COR-L47 (cell line): ENCODE measurements around the gene MGME1.

ENCODE experiments used
- DNase-seq: peaks from one replicate; lab custom pipeline; 2025; lab: John Stamatoyannopoulos, UW

The MGME1 gene

DNA sequence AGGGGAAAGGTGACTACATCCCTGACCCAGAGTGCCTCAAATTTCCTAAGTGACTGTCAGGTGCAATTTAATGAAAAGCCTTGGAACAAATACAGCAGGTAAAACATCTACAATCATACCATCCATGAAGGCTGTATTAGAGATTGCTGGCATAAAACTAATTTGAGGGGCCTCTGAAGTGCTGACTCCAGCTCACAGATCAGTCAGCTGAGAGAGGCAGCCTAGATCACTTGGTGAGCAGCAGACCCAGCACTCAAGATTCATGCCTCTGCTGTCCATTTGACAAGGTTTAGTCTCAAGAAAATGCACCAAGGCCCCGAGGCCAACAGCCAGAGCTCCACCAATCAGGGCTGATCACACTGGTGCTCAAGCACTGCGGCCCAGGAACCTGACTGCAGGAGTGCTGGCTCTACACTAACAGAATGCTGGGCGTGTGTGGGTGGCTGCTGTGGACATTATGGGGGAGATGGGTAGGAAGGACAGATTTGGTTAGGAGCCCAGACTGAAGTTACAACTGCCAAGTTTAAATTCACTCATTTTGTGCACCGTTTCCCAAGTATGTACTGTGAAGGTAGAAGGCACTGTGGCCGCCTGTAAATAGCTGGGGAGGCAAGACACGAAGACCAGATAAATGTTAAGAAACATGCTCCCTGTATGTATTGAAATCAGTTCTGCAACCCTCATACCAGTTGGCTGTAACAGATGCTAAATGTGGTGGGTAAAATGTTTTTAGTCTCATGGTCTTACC, 28.4 kb upstream of the MGME1 start:
- no peak for DNase-seq

DNA sequence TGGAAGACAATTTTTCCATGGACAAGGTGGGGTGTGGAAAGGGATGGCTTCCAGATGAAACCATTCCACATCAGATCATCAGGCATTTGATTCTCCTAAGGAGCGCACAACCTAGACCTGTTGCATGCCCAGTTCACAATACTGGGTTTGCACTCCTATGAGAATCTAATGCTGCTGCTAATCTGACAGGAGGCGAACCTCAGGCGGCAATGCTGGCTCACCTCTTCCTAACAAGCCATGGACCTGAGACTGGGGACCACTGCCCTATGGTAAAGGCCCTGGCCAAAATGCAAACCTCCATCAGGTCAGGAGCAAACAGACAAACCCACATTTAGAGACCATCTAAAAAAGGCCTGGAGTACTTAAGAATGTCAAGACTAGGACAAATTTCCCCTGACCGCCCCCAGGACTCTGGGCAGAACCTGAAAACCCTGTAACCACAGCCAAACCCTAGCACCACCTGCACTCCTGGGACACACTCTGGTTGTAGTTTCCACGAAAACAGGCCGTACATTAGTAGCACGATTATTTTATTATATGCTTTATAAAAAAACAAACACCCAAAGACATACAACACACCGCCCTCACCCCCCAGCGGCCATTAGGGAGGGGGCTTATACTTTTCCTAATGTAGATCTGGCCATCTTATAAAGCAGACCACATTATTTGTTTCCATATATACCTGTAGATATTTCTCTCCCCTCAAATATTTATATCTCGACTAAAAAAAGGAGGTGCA, 27.6 kb upstream of the MGME1 start:
- DNase-seq = no peak

- DNase-seq = no peak
These were observed 27.0 kb upstream of the MGME1 start for GRCh38 chr20:17941826-17942196.

- no peak for DNase-seq
These were observed 25.5 kb upstream of the MGME1 start for GRCh38 chr20:17943343-17943742.

DNA sequence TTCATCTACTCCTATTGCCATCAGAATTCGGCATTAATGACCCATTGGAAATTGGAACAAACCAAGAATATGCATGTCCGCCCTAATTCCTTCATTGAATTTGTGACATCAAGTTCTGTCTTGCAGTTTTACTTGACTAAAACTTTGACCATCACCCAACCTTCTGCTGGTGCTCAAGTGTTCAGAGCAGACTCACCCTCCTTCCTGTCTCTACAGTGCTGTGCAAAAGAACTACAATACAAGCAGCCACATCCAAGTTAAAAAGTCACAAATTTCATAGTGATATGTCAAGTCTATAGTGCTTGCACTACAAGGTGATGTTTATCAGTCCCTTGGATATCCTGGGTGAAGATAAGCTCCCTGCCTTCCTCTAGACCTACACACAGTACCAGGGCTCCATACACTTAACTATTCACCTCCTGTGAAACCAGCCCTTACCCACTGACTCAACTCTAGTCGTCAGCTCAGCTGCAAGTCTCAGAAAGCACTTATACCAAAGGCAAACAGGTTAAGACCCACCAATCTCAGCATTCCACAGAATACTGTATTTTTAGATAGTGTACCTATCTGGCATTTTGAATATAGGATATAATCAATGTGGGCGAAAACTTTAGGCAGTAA, 23.9 kb upstream of the MGME1 start:
- DNase-seq = no peak

DNA sequence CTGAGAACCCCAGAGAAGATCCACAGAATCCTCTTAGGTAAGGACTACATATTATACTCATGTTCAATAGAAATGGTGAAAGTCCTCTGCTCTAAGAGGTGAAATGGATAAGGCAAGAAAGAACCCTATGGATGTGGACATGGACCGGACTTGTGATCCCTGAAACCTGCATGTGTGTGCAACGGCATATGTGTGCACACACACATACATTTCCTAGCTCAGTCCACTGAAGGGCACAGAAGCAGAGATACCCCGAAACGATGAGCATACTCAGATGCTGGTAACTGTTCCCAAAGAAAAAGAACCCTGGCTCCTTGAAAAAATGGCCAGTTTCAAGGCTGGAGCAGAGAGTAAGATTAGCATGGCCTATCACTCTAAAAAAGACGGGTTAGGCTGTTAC, 22.8 kb upstream of the MGME1 start:
- no peak for DNase-seq

DNA sequence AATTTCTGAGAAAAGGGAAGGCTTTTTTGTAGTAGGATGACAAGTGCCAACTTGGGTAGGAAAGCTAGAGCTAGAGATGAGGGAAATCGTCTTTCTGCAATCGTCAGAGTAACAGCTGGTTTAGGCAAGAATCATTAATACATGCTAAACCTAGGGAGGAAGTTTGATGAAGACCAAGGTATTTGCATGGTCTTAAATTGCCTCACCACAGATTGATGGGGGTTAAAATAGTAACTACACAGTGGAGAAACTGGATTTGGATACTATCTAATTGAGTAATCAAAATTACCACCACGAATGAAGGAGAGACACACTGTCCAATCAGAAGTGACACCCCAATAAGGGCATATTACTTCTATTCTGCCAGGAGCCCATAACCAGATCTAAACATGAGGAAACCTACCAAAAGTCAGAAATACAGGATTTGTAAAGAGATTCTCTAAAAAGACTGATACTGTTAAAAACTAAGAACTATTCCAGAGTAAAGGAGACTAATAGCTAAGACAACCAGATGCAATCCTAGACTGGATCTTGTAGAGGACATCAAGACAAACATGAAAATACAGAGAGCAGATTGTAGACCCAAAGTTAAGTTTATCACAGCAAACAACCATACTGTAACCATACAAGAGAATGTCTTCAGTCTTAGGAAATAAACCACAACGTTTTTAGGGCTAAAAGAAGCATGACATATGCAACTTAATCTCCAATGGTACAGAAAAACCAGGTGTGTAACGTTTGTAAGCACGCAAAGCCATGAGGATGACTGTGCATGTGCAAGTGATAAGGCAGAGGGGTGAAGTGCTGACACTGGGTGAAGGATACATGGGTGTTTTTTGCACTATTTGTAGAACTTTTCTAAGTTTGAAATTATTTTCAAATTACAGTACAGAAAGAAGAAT, 22.0 kb upstream of the MGME1 start:
- no peak for DNase-seq

DNA sequence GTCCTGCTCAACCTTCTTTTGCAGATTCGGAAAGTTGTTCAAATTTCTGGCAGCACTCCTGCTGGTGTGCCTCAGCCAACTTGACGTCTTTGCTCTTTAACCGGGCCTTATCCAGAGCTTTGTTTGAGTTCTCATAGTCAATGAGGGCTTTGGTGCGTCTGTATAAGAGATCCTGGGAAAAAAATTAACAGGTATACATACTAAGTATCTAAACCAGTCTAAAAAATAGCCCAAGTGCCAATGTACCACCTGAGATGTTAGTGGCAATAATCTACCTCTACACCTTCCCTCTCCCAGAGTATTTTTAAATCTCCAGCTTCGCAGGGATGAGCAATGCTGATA, 21.4 kb upstream of the MGME1 start:
- DNase-seq = no peak

DNA sequence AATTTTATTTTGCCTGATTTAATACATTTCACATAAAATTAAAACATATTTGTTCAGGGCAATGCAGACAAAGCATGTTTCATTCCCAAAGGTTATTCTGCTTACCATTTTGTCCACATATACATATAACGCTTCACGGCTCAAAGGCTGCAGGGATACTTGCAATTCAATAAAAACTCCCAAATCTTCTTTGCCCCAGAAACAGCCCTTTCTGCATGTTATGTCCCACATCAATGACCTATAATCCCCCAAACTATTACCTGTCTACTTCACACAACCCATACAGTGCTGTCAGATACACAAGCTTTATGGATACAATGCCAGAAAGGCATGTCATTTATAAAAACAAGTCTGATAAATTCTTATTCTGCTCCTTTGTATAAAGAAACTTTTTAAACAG, 20.4 kb upstream of the MGME1 start:
- DNase-seq = no peak

DNA sequence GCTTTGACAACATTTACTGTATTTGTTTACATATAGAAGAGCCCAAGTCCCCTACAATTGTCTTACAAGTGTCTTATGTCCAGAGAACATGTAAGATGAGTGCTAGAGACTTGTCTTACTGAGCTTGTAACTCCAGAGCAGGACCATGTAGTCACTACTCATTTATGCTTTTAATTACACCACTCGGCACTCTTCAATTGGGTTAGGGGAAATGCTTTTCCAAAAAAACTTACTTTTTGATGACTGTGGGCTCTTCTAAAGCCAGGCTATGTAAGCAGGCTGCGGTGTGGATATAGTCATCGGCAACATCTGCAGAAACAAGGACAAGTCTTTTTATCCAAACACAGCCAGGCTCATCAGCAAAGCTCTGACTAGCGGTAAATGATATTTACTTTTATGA, 18.9 kb upstream of the MGME1 start:
- no peak for DNase-seq

DNA sequence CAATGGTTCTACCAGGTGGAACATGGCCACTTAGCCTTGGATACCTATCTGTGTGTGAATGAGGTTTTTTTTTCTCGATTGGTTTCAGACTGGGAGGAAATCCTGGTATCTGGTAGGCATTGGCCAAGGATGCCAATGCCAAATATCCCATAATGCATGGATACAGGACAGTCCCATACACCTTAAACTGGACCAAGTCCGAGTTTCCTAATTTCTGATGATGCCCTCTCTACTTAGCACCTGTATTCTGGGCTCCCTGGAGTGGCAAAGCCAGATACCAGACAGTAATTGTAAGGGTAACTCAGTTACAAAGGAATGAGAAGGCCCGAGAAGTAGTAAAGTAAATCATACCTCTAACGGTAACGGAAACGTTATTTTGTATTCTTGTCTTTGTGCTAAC, 18.1 kb upstream of the MGME1 start:
- DNase-seq = no peak

- DNase-seq = no peak
These were observed 17.5 kb upstream of the MGME1 start for GRCh38 chr20:17951323-17951722.

DNA sequence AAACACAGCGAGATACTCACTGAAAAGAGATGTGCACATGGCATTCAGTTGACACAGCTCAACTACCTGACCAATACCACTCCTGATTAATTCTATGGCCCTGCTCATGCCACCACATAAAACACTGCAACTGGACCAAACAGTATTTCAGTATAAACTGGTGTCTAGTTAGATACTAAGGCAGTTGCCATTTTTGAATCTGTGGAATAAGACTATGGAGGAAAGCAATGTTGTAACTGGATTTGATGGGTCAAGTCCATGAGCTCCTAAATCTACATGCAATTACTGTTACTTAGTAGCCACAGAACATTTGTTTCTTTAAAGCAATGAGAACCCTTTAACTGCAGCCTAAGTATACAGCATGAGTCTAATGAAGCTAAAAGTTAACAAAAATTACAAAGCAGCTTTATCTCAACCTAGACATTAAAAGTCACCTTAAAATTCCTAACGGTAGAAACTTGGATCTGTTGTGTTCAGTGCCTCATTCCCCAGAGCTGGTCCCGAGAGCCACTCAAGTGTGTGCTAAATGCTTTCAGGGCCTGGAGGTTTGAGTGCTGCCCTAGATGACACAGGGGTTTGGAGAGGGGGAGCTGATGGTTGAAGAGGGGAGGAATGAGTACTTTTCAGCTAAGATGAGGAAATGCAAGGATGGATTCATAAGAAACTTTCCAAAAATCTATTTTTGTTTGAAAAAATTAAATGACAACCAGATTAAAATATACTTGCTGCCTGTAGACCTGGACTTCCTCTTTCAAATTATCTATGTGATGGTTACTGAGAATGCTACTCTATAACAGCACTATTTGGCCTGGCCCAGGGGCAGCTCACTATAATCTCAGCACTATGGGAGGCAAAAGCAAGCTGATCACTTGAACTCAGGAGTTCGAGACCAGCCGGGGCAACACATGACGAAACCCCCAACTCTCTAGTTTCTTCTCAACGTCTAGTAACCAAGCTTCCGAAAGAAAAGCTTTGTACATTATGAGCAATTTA, 15.8 kb upstream of the MGME1 start:
- DNase-seq = no peak

DNA sequence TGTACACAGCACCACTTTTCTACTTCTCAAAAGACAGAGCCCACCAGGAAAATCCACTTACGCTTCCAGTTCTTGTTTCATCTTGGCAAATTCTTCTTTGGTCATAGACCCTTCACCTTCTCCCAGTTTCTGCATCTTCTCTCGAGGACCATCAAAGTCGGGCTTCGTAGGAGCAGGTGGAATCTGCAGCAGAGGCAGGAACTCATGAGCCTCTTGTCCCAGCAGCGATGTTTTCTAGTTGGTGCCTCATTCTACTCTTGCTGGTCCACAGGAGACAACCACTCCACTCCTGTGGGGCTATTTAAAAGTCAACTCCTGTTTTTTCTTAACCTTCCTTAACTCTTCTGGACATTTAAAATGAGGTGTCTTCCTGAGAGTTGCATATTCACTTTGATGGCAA, 14.9 kb upstream of the MGME1 start:
- DNase-seq = no peak

GRCh38 chr20:17955302-17955701, 13.5 kb upstream of the MGME1 start:
- DNase-seq = no peak

DNA sequence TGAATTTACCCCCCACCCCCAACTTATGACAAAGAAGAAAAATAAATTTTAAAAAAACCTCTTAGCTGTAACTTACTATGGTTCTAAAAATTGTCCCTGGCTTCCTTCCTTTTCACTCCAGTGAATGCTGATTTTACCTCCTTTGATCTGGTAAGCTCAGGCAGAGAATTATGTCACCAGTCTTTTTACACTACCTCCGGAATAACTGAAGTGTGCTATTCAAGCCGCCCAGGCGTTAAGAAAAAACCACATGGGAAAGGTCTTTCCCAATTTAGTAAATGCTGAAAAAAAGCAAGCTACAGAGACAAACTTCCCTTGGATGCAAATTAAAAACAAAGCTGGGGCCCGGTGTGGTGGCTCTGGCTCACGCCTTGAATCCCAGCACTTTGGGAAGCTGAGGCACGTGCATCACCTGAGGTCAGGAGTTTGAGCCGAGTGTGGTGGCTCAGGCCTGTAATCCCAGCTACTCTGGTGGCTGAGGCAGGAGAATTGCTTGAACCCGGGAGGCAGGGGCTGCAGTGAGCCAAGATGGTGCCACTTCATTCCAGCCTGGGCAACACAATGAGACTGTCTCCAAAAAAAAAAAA, 12.6 kb upstream of the MGME1 start:
- DNase-seq = no peak

- no peak for DNase-seq
These were observed 11.1 kb upstream of the MGME1 start for GRCh38 chr20:17957505-17958363.

DNA sequence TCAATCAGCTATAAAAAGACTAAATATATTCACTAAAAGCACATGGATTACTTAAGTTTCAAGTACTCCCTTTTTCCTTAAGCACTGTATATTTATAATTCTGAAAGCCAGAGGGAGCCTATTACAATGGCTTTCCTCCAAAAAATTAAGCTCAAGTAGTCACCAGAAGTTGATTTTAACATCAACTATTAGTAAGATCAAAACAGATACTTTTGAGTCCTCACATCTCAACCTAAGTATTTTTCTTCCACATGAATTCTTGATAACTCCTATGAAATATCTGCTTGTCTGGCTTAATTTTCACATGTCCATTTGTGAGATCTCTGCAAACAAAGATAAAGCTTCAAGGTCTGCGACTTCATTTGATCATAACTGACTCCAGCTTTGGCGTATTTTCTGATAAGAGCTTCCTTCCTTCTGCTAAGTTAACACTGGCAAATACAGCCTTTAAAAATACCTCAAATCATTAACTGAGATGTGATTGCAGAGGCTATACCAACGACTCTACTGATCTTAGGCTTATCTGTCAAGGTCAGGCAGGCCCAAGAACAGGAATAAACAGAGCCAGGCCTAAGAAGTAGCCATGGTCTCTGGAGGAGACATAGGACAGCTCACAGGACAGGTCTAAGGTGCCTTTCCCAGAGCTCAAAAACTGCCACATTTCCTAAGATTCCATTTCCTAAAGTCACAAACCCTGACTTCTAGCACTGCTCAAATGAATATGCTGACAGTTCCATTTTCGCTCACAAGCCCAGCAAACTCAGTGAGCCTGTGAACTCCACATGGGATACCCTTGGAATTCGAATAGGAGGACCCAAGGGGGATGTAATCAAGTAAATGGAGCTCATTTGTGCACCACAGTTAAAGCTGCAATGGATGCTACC, 10.2 kb upstream of the MGME1 start:
- no peak for DNase-seq

DNA sequence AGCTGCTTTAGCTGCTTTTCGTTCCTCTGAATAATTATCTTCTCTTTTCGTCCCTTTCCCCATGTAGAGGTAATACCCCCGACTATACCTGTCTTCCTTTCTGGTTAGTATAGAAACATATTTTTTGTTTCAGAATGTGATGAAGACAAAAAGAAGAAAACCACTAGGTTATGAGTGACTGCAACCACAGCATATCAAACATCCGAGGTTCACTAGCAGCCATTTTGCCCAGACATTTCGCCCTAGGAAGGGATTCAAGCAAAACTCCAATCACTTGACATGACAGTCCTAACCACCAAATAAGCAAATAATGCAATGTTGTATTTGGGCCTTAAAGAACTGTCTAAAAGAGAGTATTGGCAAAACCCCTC, 9.6 kb upstream of the MGME1 start:
- no peak for DNase-seq
